ENCODE measurements around the gene L1CAM. TPM values are rescaled to one million over a fixed set of nuclear protein-coding genes. Genes with fewer than 3 reads are reported as not detected.

Gene L1CAM
- total RNA-seq, 1 donor from 2014 or later, result 623 TPM

GRCh38 chrX:153878969-153879653, 6.9 kb downstream of the L1CAM start:
- no peak for DNase-seq (ENCODE audit: low read depth)

DNA sequence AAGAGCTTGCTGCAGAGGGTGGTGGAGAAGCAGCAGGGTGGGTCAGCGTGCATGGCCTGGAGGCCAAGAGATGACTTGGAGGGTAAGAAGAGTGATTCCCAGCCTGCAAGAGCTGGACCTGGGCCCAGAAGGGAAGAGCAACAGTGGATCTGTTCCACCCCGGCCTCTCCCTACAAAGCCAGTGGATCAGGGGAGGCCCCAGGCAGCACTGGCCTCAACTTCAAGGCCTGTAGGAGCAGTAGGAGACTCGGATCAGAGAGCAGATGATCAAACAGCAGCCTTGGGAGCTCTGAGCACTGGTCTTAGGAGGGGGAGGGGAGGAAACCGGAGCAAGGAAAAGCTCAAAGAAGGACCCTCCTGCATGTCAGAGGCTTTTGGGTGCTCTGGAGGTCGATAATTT, 7.6 kb downstream of the L1CAM start:
- DNase-seq (ENCODE audit: low read depth), result no peak

GRCh38 chrX:153877571-153878261, 8.3 kb downstream of the L1CAM start:
- no peak for DNase-seq (ENCODE audit: low read depth)

GRCh38 chrX:153876112-153876491, 9.9 kb downstream of the L1CAM start:
- DNase-seq (ENCODE audit: low read depth), result no peak

GRCh38 chrX:153875391-153876111, 10.4 kb downstream of the L1CAM start:
- DNase-seq (ENCODE audit: low read depth), result no peak

DNA sequence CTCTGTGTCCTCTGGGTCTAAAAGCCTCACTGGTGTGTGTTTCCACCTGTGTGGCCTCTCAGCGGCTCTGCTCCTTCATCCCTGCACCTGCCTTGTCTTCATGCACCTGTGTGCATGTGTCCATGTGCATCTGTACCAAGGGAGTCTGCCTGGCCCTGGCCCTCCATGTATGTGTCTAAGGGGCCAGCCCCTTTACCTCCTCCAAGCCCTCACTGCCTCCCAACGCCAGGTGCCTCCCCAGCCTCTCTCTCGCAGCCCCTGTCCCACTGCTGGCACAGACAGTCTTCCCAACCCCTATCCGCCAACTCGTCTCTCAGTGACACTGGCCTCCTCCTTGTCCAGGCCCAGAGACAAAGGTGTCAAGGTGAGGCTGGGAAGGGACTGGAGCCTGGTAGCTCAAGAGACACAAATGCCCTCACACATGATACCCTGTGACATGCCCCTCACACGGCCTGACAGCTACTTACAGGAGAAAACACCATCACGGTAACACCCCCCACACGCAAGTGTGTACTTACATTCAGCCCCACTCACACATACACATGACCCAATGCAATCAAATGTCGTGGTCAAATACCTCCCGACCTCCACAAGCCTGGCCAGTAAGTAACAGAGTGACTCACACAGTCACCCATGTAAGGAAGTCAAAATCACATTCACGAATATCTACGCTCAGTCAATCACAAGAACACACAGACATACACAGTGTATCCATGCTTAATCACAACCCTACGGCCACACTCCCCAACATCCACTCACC, 11.4 kb downstream of the L1CAM start:
- DNase-seq (ENCODE audit: low read depth), result peak; percentile 11

- DNase-seq (ENCODE audit: low read depth), result no peak
Observed at GRCh38 chrX:153874085-153874365, 11.9 kb downstream of the L1CAM start.

- DNase-seq (ENCODE audit: low read depth), result no peak
Observed at GRCh38 chrX:153873282-153874084, 12.5 kb downstream of the L1CAM start.

DNA sequence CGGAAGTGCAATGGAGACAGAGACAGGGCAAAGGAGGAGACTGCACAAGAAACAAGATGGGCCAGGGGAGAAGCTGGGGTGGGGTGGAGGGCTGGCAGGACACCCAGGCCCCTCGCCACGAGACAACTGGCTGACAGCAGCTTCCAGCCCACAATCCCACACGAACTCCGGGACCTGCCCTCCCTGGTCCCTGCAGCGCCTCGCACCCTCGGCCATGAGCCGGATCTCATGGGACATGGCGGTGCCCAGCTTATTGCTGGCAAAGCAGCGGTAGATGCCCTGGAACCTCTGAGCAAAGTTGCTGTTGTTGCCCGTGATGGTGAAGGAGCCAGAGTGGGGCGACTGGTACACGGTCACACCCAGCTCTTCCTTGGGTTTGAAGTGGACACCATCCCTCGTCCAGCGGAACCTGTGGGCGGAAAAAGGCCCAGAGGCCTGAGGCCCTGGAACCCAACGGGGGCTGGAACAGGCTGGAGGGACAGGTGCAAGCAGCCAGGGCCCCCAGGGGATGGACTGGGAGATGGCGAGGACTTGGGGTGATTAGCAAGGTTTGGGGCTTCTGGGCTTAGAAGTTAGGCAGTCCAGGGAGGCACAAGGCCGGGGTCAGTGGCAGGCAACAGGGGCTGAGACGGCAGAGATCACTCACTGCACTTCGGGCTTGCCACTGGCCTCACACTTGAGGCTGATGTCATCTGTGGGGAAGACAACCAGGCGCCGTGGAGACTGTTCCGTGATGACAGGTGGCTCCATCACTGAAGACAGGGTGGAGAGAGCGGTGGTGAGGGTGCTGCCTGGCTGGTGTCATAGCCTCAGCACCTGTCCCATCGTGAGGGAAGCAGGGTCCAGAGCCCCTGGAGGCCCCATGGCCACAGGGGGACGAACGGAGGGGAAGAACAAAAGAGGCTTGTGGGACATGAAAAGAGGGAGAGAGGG, 13.8 kb downstream of the L1CAM start:
- no peak for DNase-seq (ENCODE audit: low read depth)

GRCh38 chrX:153871451-153871850, 14.5 kb downstream of the L1CAM start:
- DNase-seq (ENCODE audit: low read depth), result no peak

DNA sequence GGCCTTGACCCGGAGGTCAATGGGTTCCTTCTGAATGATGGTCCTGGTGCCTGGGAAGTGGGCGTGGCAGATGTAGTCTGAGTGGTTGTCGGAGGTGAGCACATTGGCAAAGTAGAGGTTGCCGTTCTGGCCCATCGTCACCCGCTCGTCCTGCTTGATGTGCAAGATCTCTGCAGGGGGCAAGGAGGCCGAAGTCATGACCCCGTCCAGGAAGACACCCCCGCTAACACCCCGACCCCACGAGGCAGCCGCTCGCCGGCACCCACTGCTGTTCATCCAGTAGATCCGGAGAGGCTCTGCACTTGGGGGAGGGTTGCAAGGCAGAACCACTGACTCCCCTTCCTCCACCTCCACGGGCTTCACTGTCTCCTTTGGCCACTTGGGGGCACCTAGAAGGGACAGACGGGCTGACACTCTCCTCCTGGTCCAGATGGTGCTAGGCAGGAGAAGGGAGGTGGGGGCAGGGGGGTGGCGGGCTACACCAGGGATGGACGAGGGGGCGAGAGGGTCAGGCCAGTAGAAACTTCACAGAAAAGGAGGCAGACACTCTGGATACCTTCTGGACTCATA, 15.1 kb downstream of the L1CAM start:
- DNase-seq (ENCODE audit: low read depth), result no peak

DNA sequence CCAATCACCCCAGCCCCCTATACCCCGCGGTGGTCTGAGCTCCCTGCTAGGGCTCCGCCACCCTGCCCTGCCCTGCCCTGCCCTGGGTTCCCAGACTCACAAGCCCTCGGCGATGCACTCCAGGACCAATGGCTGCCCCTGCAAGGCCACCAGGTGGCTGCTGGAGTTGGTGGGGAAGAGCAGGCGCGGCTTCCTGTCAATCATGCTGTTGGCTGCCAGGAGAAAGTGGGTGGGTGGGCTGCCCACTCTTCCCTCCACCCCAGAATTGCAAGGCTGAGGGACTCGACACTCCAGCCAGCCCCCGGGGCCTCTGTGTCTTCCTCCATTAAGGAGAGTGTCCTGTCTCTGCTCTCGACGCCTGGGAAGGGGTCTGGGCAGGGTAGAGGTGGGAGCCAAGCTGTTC, 15.7 kb downstream of the L1CAM start:
- DNase-seq (ENCODE audit: low read depth), result no peak

GRCh38 chrX:153869473-153870287, 16.3 kb downstream of the L1CAM start:
- no peak for DNase-seq (ENCODE audit: low read depth)

- DNase-seq (ENCODE audit: low read depth), result no peak
Observed at GRCh38 chrX:153868576-153869472, 17.1 kb downstream of the L1CAM start.

DNA sequence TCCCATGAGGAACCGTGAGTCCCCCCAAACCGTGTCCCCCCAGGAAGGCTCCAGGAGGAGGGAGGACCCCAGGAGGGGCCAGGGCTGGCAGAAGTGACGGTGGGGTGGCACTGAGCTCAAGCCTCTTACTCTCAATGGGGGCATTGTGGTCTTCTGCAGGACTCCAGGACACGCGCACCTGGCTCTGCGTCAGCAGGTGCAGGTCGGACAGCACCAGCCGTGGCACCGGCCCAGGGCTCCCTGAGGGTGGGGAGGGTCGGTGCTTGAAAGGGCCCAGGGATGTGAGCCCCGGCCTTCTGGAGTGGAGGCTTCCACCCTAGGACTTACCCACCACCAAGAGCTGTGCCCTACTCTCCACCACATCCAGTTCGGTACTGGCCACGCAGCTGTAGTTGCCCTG, 18.3 kb downstream of the L1CAM start:
- no peak for DNase-seq (ENCODE audit: low read depth)

DNA sequence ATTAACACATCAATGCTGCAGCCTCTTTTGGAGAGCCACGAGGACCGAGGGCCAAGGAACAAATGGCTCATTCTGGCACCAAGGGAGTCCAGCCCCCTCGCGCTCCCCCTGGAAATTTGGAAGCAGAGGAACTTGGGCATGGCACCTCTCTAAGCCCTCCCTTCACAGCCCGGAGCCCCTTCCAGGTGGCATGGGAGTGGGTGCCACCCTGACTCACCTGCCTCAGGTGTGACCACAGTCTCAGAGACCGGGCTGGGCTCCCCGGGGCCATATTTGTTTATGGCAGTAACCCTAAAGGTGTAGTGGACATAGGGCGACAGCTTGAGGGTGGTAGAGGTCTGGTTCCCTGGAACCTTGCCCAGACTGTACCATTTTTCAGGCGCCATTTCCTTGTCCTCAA, 18.8 kb downstream of the L1CAM start:
- DNase-seq (ENCODE audit: low read depth), result no peak

DNA sequence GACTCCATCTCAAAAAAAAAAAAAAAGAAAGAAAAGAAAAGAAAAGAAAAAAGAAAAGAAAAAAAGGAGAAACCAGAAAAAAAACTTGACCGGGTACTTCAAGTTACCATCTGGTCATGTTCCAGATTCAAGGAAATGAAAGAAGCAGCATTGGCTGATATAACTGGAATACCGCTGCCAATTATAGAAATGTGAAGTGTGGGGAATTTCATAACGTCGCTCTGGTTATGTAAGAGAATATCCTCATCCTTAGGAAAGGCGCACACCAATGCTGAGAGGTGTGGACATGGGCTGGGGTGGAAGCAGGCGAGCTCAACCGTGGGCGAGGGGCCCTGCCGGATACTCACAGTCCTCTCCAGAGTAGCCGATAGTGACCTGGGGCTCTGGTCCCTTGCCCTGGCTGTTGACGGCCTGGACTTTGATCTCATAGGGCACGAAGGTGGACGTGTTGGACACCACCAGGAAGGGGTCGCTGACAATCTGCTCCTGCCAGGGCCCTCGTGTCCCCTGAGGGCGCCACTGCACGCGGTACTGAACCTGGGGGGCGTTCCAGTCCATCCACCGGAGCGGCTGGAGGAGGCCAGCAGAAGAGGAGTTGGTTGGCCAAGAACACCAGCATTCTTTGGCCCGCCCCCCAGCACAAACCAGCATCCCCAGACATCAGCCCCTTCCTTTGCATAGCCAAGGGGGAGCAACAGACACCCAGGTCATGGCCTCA, 19.5 kb downstream of the L1CAM start:
- no peak for DNase-seq (ENCODE audit: low read depth)

DNA sequence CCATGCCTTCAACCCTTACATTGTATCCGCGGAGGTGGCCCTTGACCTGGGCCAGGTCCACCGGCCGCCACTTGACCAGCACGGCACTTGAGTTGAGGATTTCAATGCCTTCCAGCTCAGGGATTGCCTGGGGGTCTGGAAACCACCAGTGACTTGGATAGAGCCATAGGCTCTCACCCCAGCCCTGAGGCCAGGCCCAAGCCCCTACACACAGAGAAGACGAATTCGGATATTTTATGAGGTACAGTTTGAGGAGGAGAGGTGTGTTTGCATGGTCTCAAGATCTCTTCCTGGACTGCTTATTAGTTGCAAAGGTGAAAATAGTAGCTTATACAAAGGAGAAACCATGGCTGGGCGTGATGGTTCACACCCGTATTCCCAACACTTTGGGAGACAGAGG, 20.3 kb downstream of the L1CAM start:
- no peak for DNase-seq (ENCODE audit: low read depth)

Measured in renal cortical epithelial cell (primary cell).